BE2C (cell line): Measurements from ENCODE around the gene NOD2.

Source experiments
- DNase-seq: peaks from one replicate; pipeline ENCODE4 v3.0.0-alpha.2; 2020
- H3K27me3 ChIP-seq: fragments of 250-450 bp; sonication (Bioruptor Pico); 2 replicates; pipeline ENCODE4 v1.5.1; 2020; ENCODE audit warnings: mild to moderate bottlenecking
- H3K36me3 ChIP-seq: fragments of 250-450 bp; sonication (Bioruptor Pico); 2 replicates; pipeline ENCODE4 v1.5.1; 2020; ENCODE audit warnings: mild to moderate bottlenecking
- H3K4me1 ChIP-seq: fragments of 250-450 bp; sonication (Bioruptor Pico); 2 replicates; pipeline ENCODE4 v1.5.1; 2020
- H3K4me3 ChIP-seq: 2 replicates; pipeline ENCODE4 v1.5.1; 2011; ENCODE audit warnings: low read depth, low read length
- H3K9me3 ChIP-seq: fragments of 250-450 bp; sonication (Bioruptor Pico); 2 replicates; pipeline ENCODE4 v1.5.1; 2020
- TF ChIP-seq, protein P1 (sequence below): IDR thresholded peaks from 2 replicates; pipeline ENCODE4 v1.5.1; 2012; ENCODE audit warnings: mild to moderate bottlenecking, low read depth, low read length

The NOD2 gene

DNA sequence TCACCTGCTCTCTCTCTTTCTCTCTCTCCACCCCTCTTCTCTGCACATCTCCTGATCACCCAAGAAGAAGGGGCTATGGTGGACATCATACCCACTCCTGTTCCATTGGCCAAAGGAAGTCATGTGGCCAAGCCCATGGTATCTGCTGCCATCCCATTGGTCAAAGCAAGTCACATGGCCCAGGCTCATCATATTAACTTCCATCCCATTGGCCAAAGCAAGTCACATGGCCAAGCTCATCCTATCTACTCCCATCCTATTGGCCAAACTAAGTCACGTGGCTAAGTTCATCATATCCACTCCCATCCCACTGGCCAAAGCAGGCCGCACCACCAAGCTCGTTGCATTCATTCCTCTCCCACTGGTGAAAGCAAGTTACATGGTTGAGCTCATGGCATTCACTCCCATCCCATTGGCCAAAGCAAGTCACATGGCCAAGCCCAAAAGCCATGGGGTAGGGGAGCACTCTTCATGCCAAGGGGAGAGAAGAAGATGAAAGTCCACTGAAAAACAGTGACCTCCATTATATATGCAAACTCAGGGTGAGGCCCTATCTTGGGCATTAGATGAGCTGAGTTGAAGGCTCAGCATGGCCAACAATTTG is 41.5 kb upstream of the NOD2 start:
- no peak for DNase-seq
- no peaks in the 10 kb centered on the region for H3K4me1 ChIP-seq
- no peaks in the 10 kb centered on the region for H3K36me3 ChIP-seq
- H3K4me3 ChIP-seq, result no peak overlapping the region
- no peaks in the 10 kb centered on the region for H3K9me3 ChIP-seq
- H3K27me3 ChIP-seq, result no peaks in the 10 kb centered on the region
- TF ChIP-seq, protein P1, sequence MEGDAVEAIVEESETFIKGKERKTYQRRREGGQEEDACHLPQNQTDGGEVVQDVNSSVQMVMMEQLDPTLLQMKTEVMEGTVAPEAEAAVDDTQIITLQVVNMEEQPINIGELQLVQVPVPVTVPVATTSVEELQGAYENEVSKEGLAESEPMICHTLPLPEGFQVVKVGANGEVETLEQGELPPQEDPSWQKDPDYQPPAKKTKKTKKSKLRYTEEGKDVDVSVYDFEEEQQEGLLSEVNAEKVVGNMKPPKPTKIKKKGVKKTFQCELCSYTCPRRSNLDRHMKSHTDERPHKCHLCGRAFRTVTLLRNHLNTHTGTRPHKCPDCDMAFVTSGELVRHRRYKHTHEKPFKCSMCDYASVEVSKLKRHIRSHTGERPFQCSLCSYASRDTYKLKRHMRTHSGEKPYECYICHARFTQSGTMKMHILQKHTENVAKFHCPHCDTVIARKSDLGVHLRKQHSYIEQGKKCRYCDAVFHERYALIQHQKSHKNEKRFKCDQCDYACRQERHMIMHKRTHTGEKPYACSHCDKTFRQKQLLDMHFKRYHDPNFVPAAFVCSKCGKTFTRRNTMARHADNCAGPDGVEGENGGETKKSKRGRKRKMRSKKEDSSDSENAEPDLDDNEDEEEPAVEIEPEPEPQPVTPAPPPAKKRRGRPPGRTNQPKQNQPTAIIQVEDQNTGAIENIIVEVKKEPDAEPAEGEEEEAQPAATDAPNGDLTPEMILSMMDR, result no peak

DNA sequence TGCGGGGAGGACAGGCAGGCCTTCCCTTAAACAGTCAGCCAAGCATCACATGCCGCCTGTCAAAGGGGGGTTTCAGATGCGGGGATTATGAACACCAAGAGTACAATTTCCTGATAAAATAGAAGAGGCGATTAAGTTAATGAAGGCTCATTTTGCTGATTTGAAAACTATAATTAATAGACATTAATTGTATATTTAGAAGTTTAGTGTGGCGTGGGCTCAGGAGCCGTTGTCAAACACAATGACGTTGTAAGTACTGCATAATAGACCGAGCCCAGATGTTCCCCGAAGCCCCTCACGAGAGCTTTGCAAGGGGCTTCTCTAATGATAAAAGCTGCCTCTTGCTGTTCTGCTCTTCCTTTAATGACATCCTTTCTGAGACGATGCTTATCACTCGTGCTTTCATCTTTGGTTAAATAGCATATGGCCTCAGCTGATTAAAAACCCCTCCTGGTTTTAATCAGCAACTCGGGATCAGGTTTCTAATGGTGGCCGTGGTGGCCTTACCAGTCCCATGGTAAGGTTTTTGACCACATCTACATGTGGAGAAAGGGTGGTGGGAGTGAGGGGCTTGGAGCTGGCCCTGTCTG is 40.5 kb upstream of the NOD2 start:
- H3K36me3 ChIP-seq, result no peaks in the 10 kb centered on the region
- H3K4me3 ChIP-seq, result no peak overlapping the region
- no peaks in the 10 kb centered on the region for H3K27me3 ChIP-seq
- H3K4me1 ChIP-seq, result no peaks in the 10 kb centered on the region
- TF ChIP-seq, protein P1, result no peak
- DNase-seq, result no peak
- H3K9me3 ChIP-seq, result no peaks in the 10 kb centered on the region

DNA sequence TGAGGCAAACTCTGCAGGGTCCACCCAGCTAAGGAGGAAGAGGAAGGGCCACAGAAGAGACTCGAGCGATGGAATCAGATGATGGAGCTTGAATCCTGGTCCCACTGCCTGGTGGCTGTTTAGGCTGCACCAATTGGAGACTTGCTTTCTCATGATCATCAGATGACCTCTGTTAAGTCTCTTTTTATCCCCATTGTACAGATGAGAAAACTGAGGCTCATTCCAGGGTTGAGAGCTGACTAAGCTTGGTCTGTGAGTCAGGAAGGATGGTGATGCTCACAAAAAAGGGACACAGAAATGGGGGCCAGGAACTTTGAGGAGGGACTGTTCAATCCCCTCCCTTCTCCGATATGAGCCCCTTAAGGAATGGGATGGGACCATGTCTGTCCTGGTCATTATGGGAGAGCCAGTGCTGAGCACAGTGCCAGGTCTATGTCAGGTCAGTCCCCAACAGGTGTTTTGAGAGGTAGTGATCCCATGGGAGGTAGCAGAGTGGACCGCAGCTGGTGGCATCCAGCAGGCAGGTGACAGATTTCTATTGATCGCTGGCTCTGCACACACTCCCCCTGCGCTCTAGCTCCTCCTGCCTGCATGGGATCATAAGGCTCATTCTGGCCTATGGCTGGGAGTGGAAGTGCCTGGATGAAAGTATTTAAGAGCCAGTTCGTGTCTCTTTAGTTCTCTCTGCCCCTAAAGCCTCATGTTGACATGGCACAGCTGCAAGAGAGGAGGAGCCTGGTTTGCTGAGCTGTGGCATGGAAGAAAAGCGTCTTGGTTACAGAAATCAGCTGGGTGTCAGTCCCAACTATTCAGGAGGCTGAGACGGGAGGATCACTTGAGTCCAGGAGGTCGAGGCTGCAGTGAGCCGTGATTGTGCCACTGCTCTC is 39.5 kb upstream of the NOD2 start:
- no peaks in the 10 kb centered on the region for H3K36me3 ChIP-seq
- no peaks in the 10 kb centered on the region for H3K9me3 ChIP-seq
- no peak for DNase-seq
- no peaks in the 10 kb centered on the region for H3K27me3 ChIP-seq
- TF ChIP-seq, protein P1, result no peak
- no peak overlapping the region for H3K4me3 ChIP-seq
- H3K4me1 ChIP-seq, result no peaks in the 10 kb centered on the region

DNA sequence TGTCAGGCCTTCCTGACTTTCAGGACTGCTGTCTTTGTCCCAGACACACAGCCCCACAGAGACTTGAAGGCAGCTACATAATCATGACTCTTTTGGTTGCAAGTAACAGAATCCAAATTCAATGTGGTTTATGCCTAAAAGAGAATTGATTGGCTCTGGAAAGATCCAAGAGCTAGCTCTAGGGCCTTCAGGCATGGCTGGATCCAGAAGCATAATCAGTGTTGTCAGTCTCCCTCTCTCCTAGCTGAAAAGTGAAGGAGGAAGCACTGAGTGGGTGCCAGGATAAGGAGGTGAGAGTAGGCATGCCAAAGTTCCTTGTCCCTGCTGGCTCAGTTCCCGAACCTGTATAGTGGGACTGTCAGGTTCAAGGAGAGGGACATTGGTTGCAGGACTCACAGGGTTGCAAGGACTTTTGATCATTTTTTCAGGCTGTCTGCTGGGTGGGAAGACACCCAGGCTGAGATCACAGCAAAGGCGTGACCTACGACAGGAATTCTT is 37.8 kb upstream of the NOD2 start:
- TF ChIP-seq, protein P1, result no peak
- H3K36me3 ChIP-seq, result no peaks in the 10 kb centered on the region
- DNase-seq, result no peak
- H3K27me3 ChIP-seq, result no peaks in the 10 kb centered on the region
- no peak overlapping the region for H3K4me3 ChIP-seq
- no peaks in the 10 kb centered on the region for H3K9me3 ChIP-seq
- H3K4me1 ChIP-seq, result no peaks in the 10 kb centered on the region

DNA sequence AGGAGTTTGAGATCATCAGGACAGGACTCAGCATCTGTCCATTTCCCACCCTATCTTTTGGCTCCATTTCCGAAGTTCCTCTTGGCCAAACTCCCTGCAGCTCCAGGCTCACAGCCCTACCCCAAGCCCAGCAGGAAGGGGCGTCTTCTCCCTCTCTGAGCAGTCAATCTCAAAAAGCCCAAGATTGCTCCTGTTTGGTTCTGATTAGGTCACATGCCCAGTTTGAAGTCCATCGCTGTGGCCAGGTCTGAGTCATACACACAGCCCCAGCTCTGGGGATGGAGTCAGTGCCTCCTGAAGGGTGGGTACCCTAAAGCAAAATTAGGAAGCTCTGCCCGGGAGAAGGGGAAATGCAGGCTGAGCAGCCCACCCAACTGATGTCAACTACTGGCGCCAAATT is 36.2 kb upstream of the NOD2 start:
- no peak overlapping the region for H3K4me3 ChIP-seq
- H3K27me3 ChIP-seq, result no peaks in the 10 kb centered on the region
- H3K36me3 ChIP-seq, result no peaks in the 10 kb centered on the region
- no peaks in the 10 kb centered on the region for H3K9me3 ChIP-seq
- DNase-seq, result no peak
- no peaks in the 10 kb centered on the region for H3K4me1 ChIP-seq
- TF ChIP-seq, protein P1, result no peak
